Endothelial cell of umbilical vein (primary cell): ENCODE results near the gene CSGALNACT2. TPM values are rescaled to one million over a fixed set of nuclear protein-coding genes. Genes with fewer than 3 reads are reported as not detected.

Experiments used
- BruUV-seq: library from RNA; stranded (reverse); fragments of 400-500 nt; replicated peaks from 2 replicates; lab custom pipeline; 2021; lab: Mats Ljungman, UMichigan
- CTCF ChIA-PET: fragments of 300-600, 350-600 bp; sonication (Branson Sonifier 250); formaldehyde crosslinking; loops from one replicate; lab custom pipeline; 2021; ENCODE audit warnings: antibody characterized with exemption, inconsistent platforms; lab: Charles Lee
- POLR2A ChIA-PET: fragments of 300-600, 350-600 bp; sonication (Branson Sonifier 250); formaldehyde crosslinking; loops from one replicate; lab custom pipeline; 2021; ENCODE audit warnings: antibody characterized with exemption, inconsistent platforms; lab: Charles Lee
- DNase-seq: peaks from one replicate; pipeline ENCODE4 v3.0.0-alpha.2; 2011; ENCODE audit warnings: low read depth, low spot score
- FAIRE-seq: peaks from 2 replicates; lab custom pipeline; 2011; peaks lifted over from hg19 to GRCh38; lab: Jason Lieb, UNC
- H2AFZ ChIP-seq: 2 replicates; pipeline ENCODE4 v1.6.0; 2012; ENCODE audit warnings: low read depth, low read length, control low read depth, inconsistent platforms
- H3K27ac ChIP-seq: 2 replicates; pipeline ENCODE4 v1.5.1; 2011; ENCODE audit warnings: low read depth, mild to moderate bottlenecking, control low read depth, low read length, moderate library complexity; ENCODE audit not compliant: insufficient read depth
- H3K27me3 ChIP-seq, 2 experiments: 2 replicates each; pipeline versions ENCODE4 v1.6.0 to v1.6.1; 2011; ENCODE audit warnings: low read length in 2 of 2, mixed read lengths in 1 of 2; ENCODE audit not compliant: control insufficient read depth in 2 of 2, insufficient read depth in 2 of 2
- H3K36me3 ChIP-seq, 2 experiments: 2 replicates in 1 of 2; 3 replicates in 1 of 2; pipeline ENCODE4 v1.5.1; 2011; ENCODE audit warnings: low read length in 2 of 2, mild to moderate bottlenecking in 1 of 2, moderate library complexity in 1 of 2; ENCODE audit not compliant: control insufficient read depth in 2 of 2, insufficient read depth in 2 of 2; ENCODE audit errors: extremely low read depth in 1 of 2
- H3K4me1 ChIP-seq: 3 replicates; pipeline ENCODE4 v1.5.1; 2011; ENCODE audit warnings: mild to moderate bottlenecking, low read length; ENCODE audit not compliant: control insufficient read depth, insufficient read depth; ENCODE audit errors: extremely low read depth
- H3K4me2 ChIP-seq: 2 replicates; pipeline ENCODE4 v1.6.1; 2011; ENCODE audit warnings: low read length, control low read depth, mixed read lengths; ENCODE audit not compliant: insufficient read depth
- H3K4me3 ChIP-seq, 3 experiments: fragments of 200-600 bp in 1 of 3; sonication (generic), shearing (Covaris generic) in 1 of 3; replicated peaks in 1 of 3; 2 replicates each; pipeline ENCODE4 v1.5.1; 2011 to 2016; ENCODE audit warnings: control low read depth in 3 of 3, low read length in 3 of 3, mild to moderate bottlenecking in 2 of 3, inconsistent platforms in 1 of 3, low read depth in 1 of 3, moderate library complexity in 1 of 3; ENCODE audit not compliant: insufficient read depth in 1 of 3
- H3K79me2 ChIP-seq: 2 replicates; pipeline ENCODE4 v1.6.0; 2012; ENCODE audit warnings: low read length, inconsistent platforms; ENCODE audit not compliant: control insufficient read depth, insufficient read depth
- H3K9ac ChIP-seq: replicated peaks from 2 replicates; pipeline ENCODE3; 2011; ENCODE audit warnings: low read length, control low read depth; ENCODE audit not compliant: insufficient read depth; ENCODE audit errors: extremely low read depth
- H3K9me1 ChIP-seq: replicated peaks from 3 replicates; pipeline ENCODE4 v1.6.0; 2011; ENCODE audit warnings: mild to moderate bottlenecking, low read length; ENCODE audit not compliant: control insufficient read depth, insufficient read depth; ENCODE audit errors: extremely low read depth
- H3K9me3 ChIP-seq: replicated peaks from 2 replicates; pipeline ENCODE4 v1.5.1; 2012; ENCODE audit warnings: low read length, inconsistent platforms; ENCODE audit not compliant: control insufficient read depth, insufficient read depth
- H4K20me1 ChIP-seq: replicated peaks from 2 replicates; pipeline ENCODE3; 2011; ENCODE audit warnings: mild to moderate bottlenecking, low read length; ENCODE audit not compliant: control insufficient read depth, insufficient read depth; ENCODE audit errors: extremely low read depth
- EZH2 ChIP-seq: IDR thresholded peaks from 2 replicates; pipeline ENCODE4 v1.6.1; 2012; ENCODE audit warnings: borderline replicate concordance, low read depth, mild to moderate bottlenecking, moderate library complexity, low read length, inconsistent platforms; ENCODE audit not compliant: severe bottlenecking
- FOS ChIP-seq: IDR thresholded peaks from 2 replicates; pipeline ENCODE4 v1.6.1; 2011; ENCODE audit warnings: mild to moderate bottlenecking, low read length, moderate library complexity, borderline replicate concordance; ENCODE audit not compliant: insufficient read depth
- GATA2 ChIP-seq: IDR thresholded peaks from 2 replicates; pipeline ENCODE4 v1.7.0; 2011; ENCODE audit warnings: low read depth, mild to moderate bottlenecking, moderate library complexity, mixed read lengths, low read length; ENCODE audit not compliant: insufficient read length, insufficient read depth
- JUN ChIP-seq: IDR thresholded peaks from 2 replicates; pipeline ENCODE4 v1.6.1; 2011; ENCODE audit warnings: borderline replicate concordance, low read depth; ENCODE audit not compliant: insufficient read length, insufficient read depth
- MYC ChIP-seq: IDR thresholded peaks from one replicate; pipeline ENCODE4 v1.6.1; 2011; ENCODE audit warnings: mild to moderate bottlenecking, low read depth, low read length
- POLR2A ChIP-seq: IDR thresholded peaks from 2 replicates; pipeline ENCODE4 v1.6.1; 2012; ENCODE audit warnings: low read depth, mild to moderate bottlenecking, control low read depth, low read length
- POLR2AphosphoS5 ChIP-seq: IDR thresholded peaks from 2 replicates; pipeline ENCODE4 v1.6.1; 2012; ENCODE audit warnings: low read depth, mild to moderate bottlenecking, control low read depth, low read length, moderate library complexity; ENCODE audit not compliant: insufficient read depth
- dilution Hi-C: fragments of 300-500 bp; cut with MboI; formaldehyde crosslinking; loops from one replicate; pipeline ENCODE4 v1.15.0; 2019; ENCODE audit warnings: low sequenced_read_pairs; ENCODE audit not compliant: extremely low pct_ligation_motif_present
- intact Hi-C: fragments of 100-400 bp; cut with micrococcal nuclease; formaldehyde crosslinking; loops from one replicate; pipeline ENCODE4 v1.10.0; 2022
- polyA plus RNA-seq, 4 experiments: library from polyadenylated mRNA; depleted of rRNA in 3 of 4; stranded (reverse) in 3 of 4; unstranded in 1 of 4; fragments of >200 nt; gene quantifications; 2 replicates each; pipeline versions ENCODE4 v1.2.1 to v1.2.3, GENCODE V29; 2011 to 2012; ENCODE audit warnings: missing spikeins in 1 of 4
- total RNA-seq: library from RNA; stranded (reverse); gene quantifications from 2 replicates; pipeline ENCODE4 v1.2.3, GENCODE V29; 2021
- TF ChIP-seq, protein P1 (sequence below), 2 donors: IDR thresholded peaks; 1 replicate in 1 of 2; 2 replicates in 1 of 2; pipeline ENCODE4 v1.5.1; 2011; ENCODE audit warnings: low read length in 2 of 2, mild to moderate bottlenecking in 2 of 2, moderate library complexity in 2 of 2, control low read depth in 1 of 2, inconsistent platforms in 1 of 2, low read depth in 1 of 2; ENCODE audit not compliant: insufficient read depth in 1 of 2; ENCODE audit errors: extremely low read depth in 1 of 2
- TF ChIP-seq, protein P2 (sequence below): IDR thresholded peaks from 2 replicates; pipeline ENCODE4 v1.6.1; 2011; ENCODE audit not compliant: insufficient read depth, insufficient read length

Gene CSGALNACT2
- total and polyA plus RNA-seq, 2 donors (not counting 3 experiments of a cell fraction or from before 2014, with no cell fraction given): 9.7 to 17.7 TPM

DNA sequence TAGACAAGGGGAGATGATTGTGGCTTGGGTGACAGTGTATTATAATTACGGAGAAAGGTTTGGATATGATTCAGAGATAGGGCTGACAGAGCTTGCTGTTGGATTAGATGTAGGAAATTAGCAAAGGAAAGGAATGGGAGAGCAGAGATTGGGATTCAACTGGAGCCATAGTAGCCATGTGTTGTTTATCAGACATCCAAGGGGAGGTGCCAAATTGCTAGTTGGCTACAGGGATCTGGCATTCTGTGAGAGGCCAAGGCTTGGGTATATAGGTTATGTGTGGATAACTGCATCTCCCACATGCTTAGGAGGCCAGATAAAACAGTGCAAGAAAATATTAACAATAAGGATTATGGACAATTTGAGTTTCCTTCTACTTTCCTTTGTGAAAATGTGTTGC lies 34.9 kb downstream of the CSGALNACT2 start:
- H4K20me1 ChIP-seq: no peaks in the 10 kb centered on the region
- FAIRE-seq (no peak), DNase-seq (no peak)
- no peaks in the 10 kb centered on the region for H3K79me2 ChIP-seq
- no peaks in the 10 kb centered on the region for H3K9me1 ChIP-seq
- H3K9ac ChIP-seq: no peak overlapping the region
- TF ChIP-seq EZH2 (no peak), POLR2AphosphoS5 (no peak)
- no peaks in the 10 kb centered on the region for H3K4me1 ChIP-seq
- no peak overlapping the region for H3K27ac ChIP-seq
- H2AFZ ChIP-seq: no peak overlapping the region
- H3K27me3 ChIP-seq: no peaks in the 10 kb centered on the region
- intact Hi-C loops: no loop called here
- no peak overlapping the region for H3K4me3 ChIP-seq
- ChIA-PET POLR2A (no interaction called here), CTCF (no interaction called here)
- no TSS peak for BruUV-seq
- no peaks in the 10 kb centered on the region for H3K9me3 ChIP-seq
- peaks cover 1 to 2% of the 10 kb centered on the region in 2 experiments for H3K36me3 ChIP-seq
- dilution Hi-C loops: no loop called here
- H3K4me2 ChIP-seq: no peak overlapping the region

DNA sequence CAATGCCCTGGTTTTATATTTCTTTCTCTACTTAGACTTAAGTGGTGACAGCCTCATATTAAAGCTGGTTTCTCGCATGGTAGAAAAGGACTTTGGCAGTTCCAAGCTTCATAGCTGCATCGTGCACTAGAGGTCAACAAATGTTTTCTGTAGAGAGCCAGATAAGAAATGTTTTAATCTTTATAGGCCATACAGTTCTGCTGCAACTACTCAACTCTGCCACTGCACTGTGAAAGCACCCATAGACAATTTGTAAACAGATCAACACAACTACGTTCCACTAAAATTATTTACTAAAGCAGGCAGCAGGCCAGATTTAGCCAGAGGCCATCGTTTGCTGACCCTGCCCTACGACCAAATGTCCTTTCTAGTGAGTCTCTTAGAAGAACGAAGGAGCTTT lies 36.7 kb downstream of the CSGALNACT2 start:
- no peak overlapping the region for H2AFZ ChIP-seq
- no peaks in the 10 kb centered on the region for H3K9me1 ChIP-seq
- DNase-seq: no peak
- intact Hi-C loops (no loop called here), dilution Hi-C loops (no loop called here)
- no peaks in the 10 kb centered on the region for H3K4me1 ChIP-seq
- POLR2A ChIA-PET: no interaction called here
- peaks cover 1 to 3% of the 10 kb centered on the region in 2 experiments for H3K36me3 ChIP-seq
- no peak overlapping the region for H3K4me2 ChIP-seq
- CTCF ChIA-PET: no interaction called here
- no peaks in the 10 kb centered on the region for H3K79me2 ChIP-seq
- no peak overlapping the region for H3K4me3 ChIP-seq
- no peak overlapping the region for H3K27ac ChIP-seq
- H3K27me3 ChIP-seq: no peaks in the 10 kb centered on the region
- no peaks in the 10 kb centered on the region for H3K9me3 ChIP-seq
- H4K20me1 ChIP-seq: no peaks in the 10 kb centered on the region
- FAIRE-seq: no peak
- no peak overlapping the region for H3K9ac ChIP-seq
- TF ChIP-seq, protein P1, sequence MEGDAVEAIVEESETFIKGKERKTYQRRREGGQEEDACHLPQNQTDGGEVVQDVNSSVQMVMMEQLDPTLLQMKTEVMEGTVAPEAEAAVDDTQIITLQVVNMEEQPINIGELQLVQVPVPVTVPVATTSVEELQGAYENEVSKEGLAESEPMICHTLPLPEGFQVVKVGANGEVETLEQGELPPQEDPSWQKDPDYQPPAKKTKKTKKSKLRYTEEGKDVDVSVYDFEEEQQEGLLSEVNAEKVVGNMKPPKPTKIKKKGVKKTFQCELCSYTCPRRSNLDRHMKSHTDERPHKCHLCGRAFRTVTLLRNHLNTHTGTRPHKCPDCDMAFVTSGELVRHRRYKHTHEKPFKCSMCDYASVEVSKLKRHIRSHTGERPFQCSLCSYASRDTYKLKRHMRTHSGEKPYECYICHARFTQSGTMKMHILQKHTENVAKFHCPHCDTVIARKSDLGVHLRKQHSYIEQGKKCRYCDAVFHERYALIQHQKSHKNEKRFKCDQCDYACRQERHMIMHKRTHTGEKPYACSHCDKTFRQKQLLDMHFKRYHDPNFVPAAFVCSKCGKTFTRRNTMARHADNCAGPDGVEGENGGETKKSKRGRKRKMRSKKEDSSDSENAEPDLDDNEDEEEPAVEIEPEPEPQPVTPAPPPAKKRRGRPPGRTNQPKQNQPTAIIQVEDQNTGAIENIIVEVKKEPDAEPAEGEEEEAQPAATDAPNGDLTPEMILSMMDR (IDR thresholded peaks at IDR 0.05; ENCODE audit: extremely low read depth in 1 of 2, insufficient read depth in 1 of 2, low read depth in 1 of 2, low read length in 2 of 2): no peak
- TF ChIP-seq POLR2A: no peak
- TF ChIP-seq POLR2AphosphoS5: no peak
- TF ChIP-seq GATA2: no peak
- TF ChIP-seq JUN: no peak
- TF ChIP-seq, protein P2, sequence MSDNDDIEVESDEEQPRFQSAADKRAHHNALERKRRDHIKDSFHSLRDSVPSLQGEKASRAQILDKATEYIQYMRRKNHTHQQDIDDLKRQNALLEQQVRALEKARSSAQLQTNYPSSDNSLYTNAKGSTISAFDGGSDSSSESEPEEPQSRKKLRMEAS: no peak
- TF ChIP-seq MYC: no peak
- TF ChIP-seq FOS: no peak
- no peak for TF ChIP-seq EZH2
- no TSS peak for BruUV-seq
